ENCODE results near the gene CBX5.
"Not testable (repeated sequence)": the region's sequence is repeated elsewhere in the genome, so short reads cannot be mapped to it uniquely, and the experiment has no call there.

The CBX5 gene

GRCh38 chr12:54279632-54280467 lies at the start of gene CBX5:
Gene CBX5, minus strand, starts transcription at chr12:54280122. Its CDS starts 22,472 bp downstream, at chr12:54257650.
- peak within 1 kb of the TSS; percentile 74 for H3K4me3 ChIP-seq
- TF ChIP-seq CTCF (IDR thresholded peaks at IDR 0.05) = no peak
- H3K27ac ChIP-seq = peak within 1 kb of the TSS; percentile 90 to 93
- peak; percentile 99 for DNase-seq (ENCODE audit: low spot score)

- DNase-seq (ENCODE audit: low spot score) = no peak
- TF ChIP-seq CTCF (IDR thresholded peaks at IDR 0.05) = no peak
- H3K4me3 ChIP-seq = no peak overlapping the region
- no peak overlapping the region for H3K27ac ChIP-seq
These were observed 48.8 kb upstream of the CBX5 start for GRCh38 chr12:54328595-54329337.

- H3K27ac ChIP-seq = peak overlapping the region; percentile 70 to 88
- DNase-seq (ENCODE audit: low spot score) = not testable (repeated sequence)
- H3K4me3 ChIP-seq = peak overlapping the region; percentile 91
These were observed 45.7 kb upstream of the CBX5 start for GRCh38 chr12:54325442-54326109.

GRCh38 chr12:54324617-54325441 lies 44.9 kb upstream of the CBX5 start, which contains the start of gene COPZ1:
Gene COPZ1, plus strand, starts transcription at chr12:54325131. Its CDS starts 33 bp downstream, at chr12:54325164.
- Histone ChIP-seq H3K4me3 (peak within 1 kb of the TSS; percentile 91), H3K27ac (peak within 1 kb of the TSS; percentile 70 to 88)
- TF ChIP-seq CTCF (IDR thresholded peaks at IDR 0.05) = peak; percentile 39
- DNase-seq (ENCODE audit: low spot score) = peak; percentile 97

- H3K27ac ChIP-seq = no peak overlapping the region
- TF ChIP-seq CTCF (IDR thresholded peaks at IDR 0.05) = no peak
- no peak for DNase-seq (ENCODE audit: low spot score)
These were observed 41.4 kb upstream of the CBX5 start for GRCh38 chr12:54321363-54321762.

GRCh38 chr12:54312309-54312708 lies 32.4 kb upstream of the CBX5 start:
- H3K4me3 ChIP-seq; DNase-seq (ENCODE audit: low spot score); H3K27ac ChIP-seq: not testable (repeated sequence)

More at GRCh38 chr12:54321363-54321762, 41.4 kb upstream of the CBX5 start:
- no peak overlapping the region for H3K4me3 ChIP-seq

- no peak for TF ChIP-seq CTCF (IDR thresholded peaks at IDR 0.05)
- no peak overlapping the region for H3K4me3 ChIP-seq
- H3K27ac ChIP-seq = no peak overlapping the region
- DNase-seq (ENCODE audit: low spot score) = no peak
These were observed 31.1 kb upstream of the CBX5 start for GRCh38 chr12:54311051-54311450.

Data from coronary artery (tissue), 2 donors.